HEK293 (cell line): ENCODE measurements around the gene ZDHHC14.

Source experiments
- CTCF ChIA-PET: fragments of 350-600 bp; formaldehyde crosslinking; extraction: SDS; loops from one replicate; lab custom pipeline; 2021; ENCODE audit warnings: antibody characterized with exemption; lab: Yijun Ruan, JAX
- POLR2A ChIA-PET: fragments of 300-600 bp; formaldehyde crosslinking; extraction: SDS; loops from one replicate; lab custom pipeline; 2020; ENCODE audit warnings: antibody characterized with exemption, inconsistent platforms; lab: Yijun Ruan, JAX
- H3K27ac ChIP-seq: fragments of 200-500 bp; sonication (Bioruptor generic); 2 replicates; pipeline ENCODE4 v1.5.1; 2014; ENCODE audit warnings: low read depth, low read length, control low read depth, inconsistent platforms; ENCODE audit errors: extremely low read depth
- H3K36me3 ChIP-seq, 2 experiments: fragments of 200-500 bp in 1 of 2; sonication (Bioruptor generic) in 1 of 2; 1 replicate in 1 of 2; 2 replicates in 1 of 2; pipeline ENCODE4 v1.5.1; 2014 to 2017; ENCODE audit warnings: inconsistent platforms in 2 of 2, low read length in 2 of 2; ENCODE audit not compliant: control insufficient read depth in 2 of 2, insufficient read depth in 1 of 2
- H3K4me1 ChIP-seq: fragments of 200-500 bp; sonication (Bioruptor generic); 2 replicates; pipeline ENCODE4 v1.5.1; 2014; ENCODE audit warnings: mild to moderate bottlenecking, low read length, inconsistent platforms; ENCODE audit not compliant: control insufficient read depth, insufficient read depth
- H3K4me3 ChIP-seq: 2 replicates; pipeline ENCODE4 v1.5.1; 2011; ENCODE audit warnings: low read depth, mild to moderate bottlenecking, control low read depth, low read length, moderate library complexity
- H3K9me3 ChIP-seq: fragments of 200-500 bp; sonication (Bioruptor generic); 2 replicates; pipeline ENCODE4 v1.5.1; 2014; ENCODE audit warnings: low read depth, low read length, inconsistent platforms; ENCODE audit not compliant: control insufficient read depth, insufficient read depth
- KLF7 ChIP-seq: fragments of 450-650 bp; formaldehyde crosslinking; IDR thresholded peaks from 2 replicates; pipeline ENCODE4 v1.5.1; 2016; ENCODE audit warnings: missing biosample characterization, missing genetic modification characterization, borderline replicate concordance
- OVOL3 ChIP-seq: fragments of 450-650 bp; formaldehyde crosslinking; IDR thresholded peaks from 2 replicates; pipeline ENCODE4 v1.5.1; 2016; ENCODE audit warnings: missing biosample characterization, missing genetic modification characterization
- SCRT1 ChIP-seq: fragments of 450-650 bp; formaldehyde crosslinking; IDR thresholded peaks from 2 replicates; pipeline ENCODE4 v1.5.1; 2016; ENCODE audit warnings: missing biosample characterization, missing genetic modification characterization, borderline replicate concordance
- SCRT2 ChIP-seq: fragments of 450-650 bp; formaldehyde crosslinking; IDR thresholded peaks from 2 replicates; pipeline ENCODE4 v1.5.1; 2016; ENCODE audit warnings: missing biosample characterization, missing genetic modification characterization
- SP7 ChIP-seq: fragments of 450-650 bp; formaldehyde crosslinking; IDR thresholded peaks from 2 replicates; pipeline ENCODE4 v1.5.1; 2016; ENCODE audit warnings: missing biosample characterization, missing genetic modification characterization
- YY2 ChIP-seq: fragments of 450-650 bp; formaldehyde crosslinking; IDR thresholded peaks from 2 replicates; pipeline ENCODE4 v1.5.1; 2016; ENCODE audit warnings: missing biosample characterization, missing genetic modification characterization
- ZNF132 ChIP-seq: fragments of 450-650 bp; formaldehyde crosslinking; IDR thresholded peaks from 2 replicates; pipeline ENCODE4 v1.5.1; 2017; ENCODE audit warnings: missing biosample characterization, missing genetic modification characterization, borderline replicate concordance
- ZNF148 ChIP-seq: fragments of 450-650 bp; formaldehyde crosslinking; IDR thresholded peaks from 2 replicates; pipeline ENCODE4 v1.5.0; 2017; ENCODE audit warnings: missing biosample characterization, missing genetic modification characterization, borderline replicate concordance
- ZNF16 ChIP-seq: fragments of 450-650 bp; formaldehyde crosslinking; IDR thresholded peaks from 2 replicates; pipeline ENCODE4 v1.5.1; 2016; ENCODE audit warnings: low read depth, missing biosample characterization, missing genetic modification characterization
- ZNF169 ChIP-seq: fragments of 450-650 bp; formaldehyde crosslinking; IDR thresholded peaks from 2 replicates; pipeline ENCODE4 v1.5.1; 2016; ENCODE audit warnings: missing biosample characterization, missing genetic modification characterization
- ZNF223 ChIP-seq: fragments of 450-650 bp; formaldehyde crosslinking; IDR thresholded peaks from 2 replicates; pipeline ENCODE4 v1.5.1; 2016; ENCODE audit warnings: missing biosample characterization, missing genetic modification characterization
- ZNF292 ChIP-seq: fragments of 450-650 bp; formaldehyde crosslinking; IDR thresholded peaks from 2 replicates; pipeline ENCODE4 v1.5.1; 2016; ENCODE audit warnings: low read depth, missing biosample characterization, missing genetic modification characterization, borderline replicate concordance
- ZNF398 ChIP-seq: fragments of 450-650 bp; formaldehyde crosslinking; IDR thresholded peaks from 2 replicates; pipeline ENCODE4 v1.5.1; 2017; ENCODE audit warnings: missing biosample characterization, missing genetic modification characterization
- ZNF416 ChIP-seq: fragments of 450-650 bp; formaldehyde crosslinking; IDR thresholded peaks from 2 replicates; pipeline ENCODE4 v1.5.1; 2016; ENCODE audit warnings: missing biosample characterization, missing genetic modification characterization
- ZNF513 ChIP-seq: fragments of 450-650 bp; IDR thresholded peaks from 2 replicates; pipeline ENCODE4 v1.5.1; 2018; ENCODE audit warnings: missing biosample characterization, missing genetic modification characterization
- ZNF658 ChIP-seq: fragments of 450-650 bp; formaldehyde crosslinking; IDR thresholded peaks from 2 replicates; pipeline ENCODE4; 2016; ENCODE audit warnings: missing biosample characterization, missing genetic modification characterization
- ZNF670 ChIP-seq: fragments of 450-650 bp; formaldehyde crosslinking; IDR thresholded peaks from 2 replicates; pipeline ENCODE4 v1.5.1; 2016; ENCODE audit warnings: missing biosample characterization, missing genetic modification characterization, low read depth
- ZSCAN18 ChIP-seq: fragments of 450-650 bp; formaldehyde crosslinking; IDR thresholded peaks from 2 replicates; pipeline ENCODE4 v1.5.1; 2016; ENCODE audit warnings: missing biosample characterization, missing genetic modification characterization
- ZSCAN30 ChIP-seq: fragments of 450-650 bp; IDR thresholded peaks from 2 replicates; pipeline ENCODE4 v1.5.1; 2018; ENCODE audit warnings: missing biosample characterization, mild to moderate bottlenecking, missing genetic modification characterization, moderate library complexity

Gene ZDHHC14

GRCh38 chr6:157479464-157480303, 98.7 kb downstream of the ZDHHC14 start:
- ChIA-PET POLR2A (interaction anchor here (0.7 kb wide), 1 partner anchor 63 kb away, joined by 5 read pairs; no protein-coding TSS in a partner anchor), CTCF (interaction anchor here (0.6 kb wide), 1 partner anchor 27 kb away, joined by 3 read pairs; no protein-coding TSS in a partner anchor)
- H3K4me1 ChIP-seq, result no peaks in the 10 kb centered on the region
- no peak for TF ChIP-seq ZNF398 (tag by site-specific recombination)
- H3K9me3 ChIP-seq, result no peaks in the 10 kb centered on the region
- no peak overlapping the region for H3K27ac ChIP-seq
- H3K36me3 ChIP-seq, result no peaks in the 10 kb centered on the region
- H3K4me3 ChIP-seq, result no peak overlapping the region

GRCh38 chr6:157481189-157481864, 100.3 kb downstream of the ZDHHC14 start:
- ChIA-PET POLR2A (no interaction called here), CTCF (interaction anchor here (0.9 to 1.6 kb wide), 2 partner anchors 132 to 186 kb away, joined by 3 to 5 read pairs; no protein-coding TSS in a partner anchor)
- H3K9me3 ChIP-seq, result no peaks in the 10 kb centered on the region
- H3K27ac ChIP-seq, result no peak overlapping the region
- H3K4me3 ChIP-seq, result no peak overlapping the region
- TF ChIP-seq ZNF148 (no peak), SCRT1 (tag by site-specific recombination) (peak; percentile 83), ZNF16 (no peak), SCRT2 (tag by site-specific recombination) (peak; percentile 82), ZSCAN30 (tag by site-specific recombination) (no peak), YY2 (tag by site-specific recombination) (no peak)
- no peaks in the 10 kb centered on the region for H3K4me1 ChIP-seq
- H3K36me3 ChIP-seq, result no peaks in the 10 kb centered on the region

GRCh38 chr6:157481865-157482249, 100.9 kb downstream of the ZDHHC14 start:
- Histone ChIP-seq H3K4me1 (no peaks in the 10 kb centered on the region), H3K27ac (no peak overlapping the region), H3K36me3 (no peaks in the 10 kb centered on the region), H3K4me3 (no peak overlapping the region), H3K9me3 (no peaks in the 10 kb centered on the region)
- POLR2A ChIA-PET, result no interaction called here
- CTCF ChIA-PET, result interaction anchor here (0.6 to 1.7 kb wide), 5 partner anchors 131 to 1003 kb away, joined by 3 to 5 read pairs (median 3); no protein-coding TSS in a partner anchor
- no peak for TF ChIP-seq ZNF513 (tag by site-specific recombination)
- TF ChIP-seq OVOL3 (tag by site-specific recombination), result no peak
- no peak for TF ChIP-seq SP7 (tag by site-specific recombination)
- TF ChIP-seq ZNF223, result no peak
- TF ChIP-seq ZNF416 (tag by site-specific recombination), result no peak
- TF ChIP-seq ZNF169, result no peak
- no peak for TF ChIP-seq ZNF132 (tag by site-specific recombination)
- no peak for TF ChIP-seq KLF7 (tag by site-specific recombination)
- TF ChIP-seq ZNF658, result no peak
- TF ChIP-seq ZSCAN18, result no peak
- no peak for TF ChIP-seq ZNF292 (tag by site-specific recombination)
- no peak for TF ChIP-seq ZNF670 (tag by site-specific recombination)
